Hippocampal formation (tissue), 2 donors: ENCODE data around the gene TCP1.
"Not testable (repeated sequence)": the region's sequence is repeated elsewhere in the genome, so short reads cannot be mapped to it uniquely, and the experiment has no call there.

ENCODE experiments used
- DNase-seq, 2 donors: peaks; one replicate each; lab custom pipeline; 2025; lab: John Stamatoyannopoulos, UW

TCP1 gene

GRCh38 chr6:159739341-159739740 lies 50.1 kb downstream of the TCP1 start:
- no peak for DNase-seq

- DNase-seq, result no peak
Measured at GRCh38 chr6:159736908-159737307, 52.5 kb downstream of the TCP1 start.

GRCh38 chr6:159733395-159733794 lies 56.0 kb downstream of the TCP1 start:
- DNase-seq, result not testable (repeated sequence)

GRCh38 chr6:159732550-159732949 lies 56.9 kb downstream of the TCP1 start:
- not testable (repeated sequence) for DNase-seq

- DNase-seq, result no peak
Measured at GRCh38 chr6:159730332-159730676, 59.1 kb downstream of the TCP1 start.

- no peak for DNase-seq
Measured at GRCh38 chr6:159729598-159730331, 59.6 kb downstream of the TCP1 start.

GRCh38 chr6:159728531-159728964 lies 60.9 kb downstream of the TCP1 start:
- no peak for DNase-seq
